H9 (cell line): Measurements from ENCODE around the gene PRPH2. TPM values are rescaled to one million over a fixed set of nuclear protein-coding genes. Genes with fewer than 3 reads are reported as not detected.

Experiments
- DNase-seq: peaks from one replicate; pipeline ENCODE4 v3.0.0-alpha.2; 2017
- H2AFZ ChIP-seq: one replicate; pipeline ENCODE4 v1.6.1; 2013; ENCODE audit warnings: mild to moderate bottlenecking, low read length, control low read depth, moderate library complexity
- H2AK5ac ChIP-seq: 2 replicates; pipeline ENCODE4 v1.6.1; 2013; ENCODE audit warnings: low read length, control low read depth, mixed read lengths; ENCODE audit not compliant: insufficient read length
- H2BK120ac ChIP-seq: one replicate; pipeline ENCODE4 v1.6.1; 2013; ENCODE audit warnings: low read depth, mild to moderate bottlenecking, low read length, control low read depth, inconsistent platforms; ENCODE audit not compliant: poor library complexity, severe bottlenecking
- H2BK12ac ChIP-seq: 2 replicates; pipeline ENCODE4 v1.6.1; 2013; ENCODE audit warnings: low read length, control low read depth, mixed read lengths, low read depth; ENCODE audit not compliant: insufficient read length
- H2BK15ac ChIP-seq: 2 replicates; pipeline ENCODE4 v1.6.1; 2013; ENCODE audit warnings: low read depth, low read length, control low read depth
- H2BK20ac ChIP-seq: one replicate; pipeline ENCODE4 v1.6.1; 2013; ENCODE audit warnings: low read depth, mild to moderate bottlenecking, low read length, control low read depth, inconsistent platforms; ENCODE audit not compliant: poor library complexity, severe bottlenecking
- H2BK5ac ChIP-seq: 2 replicates; pipeline ENCODE4 v1.6.1; 2013; ENCODE audit warnings: low read length, control low read depth, mixed read lengths; ENCODE audit not compliant: insufficient read length
- H3K14ac ChIP-seq: 2 replicates; pipeline ENCODE4 v1.6.1; 2013; ENCODE audit warnings: low read length, control low read depth; ENCODE audit not compliant: insufficient read depth
- H3K18ac ChIP-seq: 2 replicates; pipeline ENCODE4 v1.6.1; 2013; ENCODE audit warnings: low read depth, mild to moderate bottlenecking, mixed read lengths, low read length, control low read depth; ENCODE audit not compliant: insufficient read length
- H3K23ac ChIP-seq: 2 replicates; pipeline ENCODE4 v1.6.1; 2013; ENCODE audit warnings: low read length, control low read depth, mixed read lengths, low read depth; ENCODE audit not compliant: insufficient read length
- H3K23me2 ChIP-seq: 2 replicates; pipeline ENCODE4 v1.6.1; 2013; ENCODE audit warnings: low read depth, mild to moderate bottlenecking, mixed read lengths, low read length, control low read depth; ENCODE audit not compliant: insufficient read length, poor library complexity, severe bottlenecking
- H3K27ac ChIP-seq: 2 replicates; pipeline ENCODE4 v1.5.1; 2013; ENCODE audit warnings: low read length, control low read depth, mixed read lengths, low read depth; ENCODE audit not compliant: insufficient read length
- H3K27me3 ChIP-seq: 2 replicates; pipeline ENCODE4 v1.6.1; 2013; ENCODE audit warnings: low read length, control low read depth, inconsistent platforms; ENCODE audit not compliant: insufficient read depth
- H3K4ac ChIP-seq: 2 replicates; pipeline ENCODE4 v1.6.1; 2013; ENCODE audit warnings: low read depth, mild to moderate bottlenecking, control low read depth, inconsistent platforms, low read length, moderate library complexity
- H3K4me1 ChIP-seq: 2 replicates; pipeline ENCODE4 v1.6.1; 2013; ENCODE audit warnings: low read length, control low read depth, inconsistent platforms; ENCODE audit not compliant: insufficient read depth
- H3K4me2 ChIP-seq: 2 replicates; pipeline ENCODE4 v1.6.1; 2013; ENCODE audit warnings: low read length, control low read depth, mixed read lengths; ENCODE audit not compliant: insufficient read length, insufficient read depth
- H3K56ac ChIP-seq: 2 replicates; pipeline ENCODE4 v1.6.1; 2013; ENCODE audit warnings: low read depth, mild to moderate bottlenecking, mixed read lengths, low read length, control low read depth; ENCODE audit not compliant: insufficient read length
- H3K79me1 ChIP-seq: 2 replicates; pipeline ENCODE4 v1.6.1; 2013; ENCODE audit warnings: low read depth, mild to moderate bottlenecking, moderate library complexity, low read length, control low read depth, inconsistent platforms; ENCODE audit not compliant: insufficient read depth, poor library complexity, severe bottlenecking
- H3K79me2 ChIP-seq: 2 replicates; pipeline ENCODE4 v1.6.1; 2013; ENCODE audit warnings: low read length, control low read depth, inconsistent platforms; ENCODE audit not compliant: insufficient read depth
- H3K9ac ChIP-seq: 2 replicates; pipeline ENCODE4 v1.6.1; 2013; ENCODE audit warnings: low read length, control low read depth, mixed read lengths; ENCODE audit not compliant: insufficient read length; ENCODE audit errors: extremely low read depth
- H3K9me3 ChIP-seq: one replicate; pipeline ENCODE4 v1.6.1; 2013; ENCODE audit warnings: low read depth, low read length, inconsistent platforms; ENCODE audit not compliant: control insufficient read depth
- H3T11ph ChIP-seq: one replicate; pipeline ENCODE4 v1.6.1; 2013; ENCODE audit warnings: mild to moderate bottlenecking, low read length, control low read depth, inconsistent platforms
- H4K20me1 ChIP-seq: one replicate; pipeline ENCODE4 v1.6.1; 2013; ENCODE audit not compliant: control insufficient read depth, insufficient read length, insufficient read depth
- H4K5ac ChIP-seq: 2 replicates; pipeline ENCODE4 v1.6.1; 2013; ENCODE audit warnings: low read depth, mild to moderate bottlenecking, mixed read lengths, low read length, control low read depth; ENCODE audit not compliant: insufficient read length
- H4K8ac ChIP-seq: replicated peaks from 2 replicates; pipeline ENCODE4 v1.6.1; 2013; ENCODE audit warnings: low read length, control low read depth, mixed read lengths, low read depth; ENCODE audit not compliant: insufficient read length
- H4K91ac ChIP-seq: 2 replicates; pipeline ENCODE4 v1.6.1; 2013; ENCODE audit warnings: low read depth, mild to moderate bottlenecking, moderate library complexity, mixed read lengths, low read length, control low read depth; ENCODE audit not compliant: insufficient read length
- H3K27ac Mint-ChIP-seq, 3 experiments: 2 replicates in 2 of 3; 3 replicates in 1 of 3; pipeline ENCODE4 v1.8.0; 2020 to 2021; ENCODE audit warnings: mixed read lengths in 3 of 3, mild to moderate bottlenecking in 1 of 3, moderate library complexity in 1 of 3
- H3K27me3 Mint-ChIP-seq: 2 replicates; pipeline ENCODE4 v1.8.0; 2021; ENCODE audit warnings: low read depth, mild to moderate bottlenecking, moderate library complexity, mixed read lengths
- H3K36me3 Mint-ChIP-seq, 3 experiments: 2 replicates in 2 of 3; 3 replicates in 1 of 3; pipeline ENCODE4 v1.8.0; 2020 to 2021; ENCODE audit warnings: low read depth in 3 of 3, mixed read lengths in 3 of 3; ENCODE audit not compliant: insufficient read depth in 1 of 3
- H3K4me1 Mint-ChIP-seq, 2 experiments: 2 replicates each; pipeline ENCODE4 v1.8.0; 2020; ENCODE audit warnings: mixed read lengths in 2 of 2
- H3K4me3 Mint-ChIP-seq, 2 experiments: 2 replicates in 1 of 2; 3 replicates in 1 of 2; pipeline ENCODE4 v1.8.0; 2020 to 2021; ENCODE audit warnings: mild to moderate bottlenecking in 2 of 2, mixed read lengths in 2 of 2, moderate library complexity in 1 of 2
- H3K9me3 Mint-ChIP-seq, 2 experiments: 2 replicates in 1 of 2; 3 replicates in 1 of 2; pipeline ENCODE4 v1.8.0; 2020; ENCODE audit warnings: mild to moderate bottlenecking in 2 of 2, mixed read lengths in 2 of 2, moderate library complexity in 1 of 2
- WGBS: extraction: QIAGEN DNeasy Blood & Tissue Kit; methylation state at CpG from one replicate; pipeline ENCODE4 v1.1.7; 2013; ENCODE audit warnings: missing lambda C conversion rate, low lambda C conversion rate, mixed read lengths; ENCODE audit not compliant: insufficient read length; ENCODE audit errors: extremely low coverage; 5-methylcytosine and 5-hydroxymethylcytosine counted together
- total RNA-seq: library from RNA; stranded (reverse); gene quantifications from 2 replicates; pipeline ENCODE4 v1.2.1, GENCODE V29; 2021
- TF ChIP-seq, protein P1 (sequence below): fragments of 200-600 bp; sonication (generic); conservative IDR thresholded peaks from 3 replicates; pipeline ENCODE4 v1.8.0; 2021; ENCODE audit warnings: antibody characterized with exemption, mild to moderate bottlenecking

PRPH2 gene
- total RNA-seq, 1 experiment from 2014 or later, result 0.31 TPM

DNA sequence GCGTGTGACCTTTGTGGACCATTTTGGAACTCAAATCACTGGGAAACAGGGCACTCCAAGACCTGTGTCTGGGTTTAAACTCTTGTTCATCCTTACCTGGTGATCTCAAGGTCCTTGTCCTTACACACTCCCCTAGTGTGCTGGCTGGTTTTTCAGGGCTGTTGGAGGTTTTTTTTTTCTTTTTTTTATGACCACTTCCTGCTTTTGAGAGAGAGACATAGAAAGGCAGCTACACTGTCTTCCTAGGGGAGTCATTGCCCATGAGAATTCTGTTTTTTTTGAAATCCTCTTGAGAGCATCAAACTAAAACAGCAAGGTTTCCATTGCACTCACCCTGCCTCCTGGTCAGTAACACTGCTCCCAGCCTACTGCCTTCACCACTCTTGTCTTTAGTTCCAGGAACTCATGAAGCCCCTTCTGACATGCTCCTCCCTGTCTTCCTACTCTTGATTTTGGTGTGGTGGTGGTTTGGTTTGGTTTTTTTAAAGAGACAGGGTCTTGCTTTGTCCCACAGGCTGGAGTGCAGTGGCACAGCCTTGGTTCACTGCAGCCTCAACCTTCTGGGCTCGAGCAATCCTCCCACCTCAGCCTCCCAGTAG, 28.6 kb downstream of the PRPH2 start:
- H3K27ac Mint-ChIP-seq, result peak overlapping the region in 1 of 3 experiments; percentile 82; a peak in 2 of 7 replicates

More for the DNA sequence above, 28.6 kb downstream of the PRPH2 start:
- no peaks in the 10 kb centered on the region for H3K9me3 ChIP-seq
- no peaks in the 10 kb centered on the region; a peak in 1 of 4 replicates for H3K4me1 Mint-ChIP-seq
- no peak overlapping the region for H3K9ac ChIP-seq
- no peaks in the 10 kb centered on the region for H3K9me3 Mint-ChIP-seq
- no peak overlapping the region for H3K4ac ChIP-seq
- H2BK120ac ChIP-seq, result no peak overlapping the region
- no peak overlapping the region for H3T11ph ChIP-seq
- H4K8ac ChIP-seq, result no peak overlapping the region
- H2AK5ac ChIP-seq, result no peak overlapping the region
- no peak overlapping the region for H3K4me2 ChIP-seq
- H4K20me1 ChIP-seq, result no peaks in the 10 kb centered on the region
- H2BK15ac ChIP-seq, result no peak overlapping the region
- no peak overlapping the region for H3K56ac ChIP-seq
- no peaks in the 10 kb centered on the region for H3K79me2 ChIP-seq
- H2BK12ac ChIP-seq, result no peak overlapping the region
- no peaks in the 10 kb centered on the region for H3K23me2 ChIP-seq
- H2BK5ac ChIP-seq, result no peak overlapping the region
- no peaks in the 10 kb centered on the region for H3K27me3 Mint-ChIP-seq
- DNase-seq, result no peak
- H3K23ac ChIP-seq, result no peak overlapping the region
- WGBS, result no CpG with 5 or more reads among the region's 2 CpGs
- no peaks in the 10 kb centered on the region for H3K4me1 ChIP-seq
- H3K79me1 ChIP-seq, result no peaks in the 10 kb centered on the region
- no peak overlapping the region for H3K4me3 Mint-ChIP-seq
- H4K5ac ChIP-seq, result no peak overlapping the region
- no peak overlapping the region for H2BK20ac ChIP-seq
- H3K18ac ChIP-seq, result no peak overlapping the region
- TF ChIP-seq, protein P1, sequence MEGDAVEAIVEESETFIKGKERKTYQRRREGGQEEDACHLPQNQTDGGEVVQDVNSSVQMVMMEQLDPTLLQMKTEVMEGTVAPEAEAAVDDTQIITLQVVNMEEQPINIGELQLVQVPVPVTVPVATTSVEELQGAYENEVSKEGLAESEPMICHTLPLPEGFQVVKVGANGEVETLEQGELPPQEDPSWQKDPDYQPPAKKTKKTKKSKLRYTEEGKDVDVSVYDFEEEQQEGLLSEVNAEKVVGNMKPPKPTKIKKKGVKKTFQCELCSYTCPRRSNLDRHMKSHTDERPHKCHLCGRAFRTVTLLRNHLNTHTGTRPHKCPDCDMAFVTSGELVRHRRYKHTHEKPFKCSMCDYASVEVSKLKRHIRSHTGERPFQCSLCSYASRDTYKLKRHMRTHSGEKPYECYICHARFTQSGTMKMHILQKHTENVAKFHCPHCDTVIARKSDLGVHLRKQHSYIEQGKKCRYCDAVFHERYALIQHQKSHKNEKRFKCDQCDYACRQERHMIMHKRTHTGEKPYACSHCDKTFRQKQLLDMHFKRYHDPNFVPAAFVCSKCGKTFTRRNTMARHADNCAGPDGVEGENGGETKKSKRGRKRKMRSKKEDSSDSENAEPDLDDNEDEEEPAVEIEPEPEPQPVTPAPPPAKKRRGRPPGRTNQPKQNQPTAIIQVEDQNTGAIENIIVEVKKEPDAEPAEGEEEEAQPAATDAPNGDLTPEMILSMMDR, result no peak
- no peak overlapping the region for H3K27ac ChIP-seq
- no peaks in the 10 kb centered on the region for H3K27me3 ChIP-seq
- no peak overlapping the region for H2AFZ ChIP-seq
- H4K91ac ChIP-seq, result no peak overlapping the region
- no peak overlapping the region for H3K14ac ChIP-seq
- H3K36me3 Mint-ChIP-seq, result peaks cover 10 to 44% (median 26%) of the 10 kb centered on the region in 3 experiments; a peak in 6 of 7 replicates
